Chondrocyte (in vitro differentiated cells): ENCODE measurements around the gene EEF1AKMT4. TPM values are rescaled to one million over a fixed set of nuclear protein-coding genes. Genes with fewer than 3 reads are reported as not detected.

Experiments used
- DNase-seq: peaks from one replicate; pipeline ENCODE4 v3.0.0; 2021; ENCODE audit warnings: mixed read lengths, low spot score
- H3K27ac Mint-ChIP-seq: one replicate; pipeline ENCODE4 v1.8.0; 2021; ENCODE audit warnings: mild to moderate bottlenecking, moderate library complexity, mixed read lengths; ENCODE audit not compliant: unreplicated experiment
- H3K27me3 Mint-ChIP-seq: 2 replicates; pipeline ENCODE4 v1.8.0; 2021; ENCODE audit warnings: low read depth, mixed read lengths
- H3K36me3 Mint-ChIP-seq: 2 replicates; pipeline ENCODE4 v1.8.0; 2021; ENCODE audit warnings: low read depth, mixed read lengths
- H3K4me1 Mint-ChIP-seq: 2 replicates; pipeline ENCODE4 v1.8.0; 2021; ENCODE audit warnings: low read depth, mild to moderate bottlenecking, mixed read lengths
- H3K4me3 Mint-ChIP-seq: one replicate; pipeline ENCODE4 v1.8.0; 2021; ENCODE audit warnings: mild to moderate bottlenecking, moderate library complexity, mixed read lengths; ENCODE audit not compliant: unreplicated experiment
- H3K9me3 Mint-ChIP-seq: 2 replicates; pipeline ENCODE4 v1.8.0; 2021; ENCODE audit warnings: low read depth, mixed read lengths
- CTCF ChIP-seq: fragments of 200-600 bp; sonication (generic); IDR thresholded peaks from 2 replicates; pipeline ENCODE4 v1.5.0; 2021; ENCODE audit warnings: antibody characterized with exemption, mild to moderate bottlenecking, moderate library complexity
- total RNA-seq: library from RNA; stranded (reverse); gene quantifications from 3 replicates; pipeline ENCODE4 v1.2.1, GENCODE V29; 2021

The EEF1AKMT4 gene
- total RNA-seq, 1 donor from 2014 or later = 4.3 TPM

- Mint-ChIP-seq H3K36me3 (no peaks in the 10 kb centered on the region), H3K4me1 (no peaks in the 10 kb centered on the region), H3K4me3 (no peak overlapping the region), H3K27me3 (peaks cover 25% of the 10 kb centered on the region), H3K9me3 (no peaks in the 10 kb centered on the region), H3K27ac (no peak overlapping the region)
- DNase-seq = no peak
- no peak for TF ChIP-seq CTCF
These were observed 37.8 kb upstream of the EEF1AKMT4 start for GRCh38 chr3:184211718-184212117.

GRCh38 chr3:184218814-184219213, 30.7 kb upstream of the EEF1AKMT4 start:
- Mint-ChIP-seq H3K36me3 (no peaks in the 10 kb centered on the region), H3K9me3 (no peaks in the 10 kb centered on the region), H3K27ac (no peak overlapping the region), H3K4me1 (no peaks in the 10 kb centered on the region), H3K27me3 (peaks cover 13% of the 10 kb centered on the region), H3K4me3 (no peak overlapping the region)
- TF ChIP-seq CTCF = no peak
- no peak for DNase-seq

GRCh38 chr3:184222521-184222920, 27.0 kb upstream of the EEF1AKMT4 start:
- Mint-ChIP-seq H3K4me1 (no peaks in the 10 kb centered on the region), H3K27me3 (peaks cover 30% of the 10 kb centered on the region), H3K4me3 (no peak overlapping the region), H3K36me3 (no peaks in the 10 kb centered on the region), H3K9me3 (no peaks in the 10 kb centered on the region), H3K27ac (no peak overlapping the region)
- TF ChIP-seq CTCF = no peak
- no peak for DNase-seq

- Mint-ChIP-seq H3K27me3 (peaks cover 34% of the 10 kb centered on the region), H3K9me3 (no peaks in the 10 kb centered on the region), H3K4me1 (peaks cover 3% of the 10 kb centered on the region)
These were observed 25.5 kb upstream of the EEF1AKMT4 start for GRCh38 chr3:184223946-184224345.

GRCh38 chr3:184227481-184227935, 22.0 kb upstream of the EEF1AKMT4 start:
- DNase-seq = no peak
- Mint-ChIP-seq H3K4me3 (no peak overlapping the region), H3K9me3 (no peaks in the 10 kb centered on the region), H3K27me3 (peaks cover 47% of the 10 kb centered on the region), H3K4me1 (peaks cover 12% of the 10 kb centered on the region), H3K36me3 (peaks cover 3% of the 10 kb centered on the region), H3K27ac (no peak overlapping the region)
- peak; percentile 83 for TF ChIP-seq CTCF

More at GRCh38 chr3:184223946-184224345, 25.5 kb upstream of the EEF1AKMT4 start:
- H3K27ac Mint-ChIP-seq = no peak overlapping the region
- H3K36me3 Mint-ChIP-seq = no peaks in the 10 kb centered on the region
- no peak for DNase-seq
- TF ChIP-seq CTCF = no peak
- no peak overlapping the region for H3K4me3 Mint-ChIP-seq
